HG03108 (cell line): ENCODE data around the gene GRPR.
A peak's percentile ranks its signal among the peaks of the same experiment; 100 is the strongest.

ENCODE experiments used
- ATAC-seq: cut with Tn5 transposase; IDR thresholded peaks from one replicate; pipeline ENCODE4 v1.9.1; 2021; ENCODE audit warnings: moderate library complexity; ENCODE audit not compliant: unreplicated experiment

Gene GRPR

GRCh38 chrX:16123222-16123786 is at the start of gene GRPR:
Gene GRPR, plus strand, starts transcription at chrX:16123565. Its CDS starts 389 bp downstream, at chrX:16123954.
- ATAC-seq = peak; percentile 54

DNA sequence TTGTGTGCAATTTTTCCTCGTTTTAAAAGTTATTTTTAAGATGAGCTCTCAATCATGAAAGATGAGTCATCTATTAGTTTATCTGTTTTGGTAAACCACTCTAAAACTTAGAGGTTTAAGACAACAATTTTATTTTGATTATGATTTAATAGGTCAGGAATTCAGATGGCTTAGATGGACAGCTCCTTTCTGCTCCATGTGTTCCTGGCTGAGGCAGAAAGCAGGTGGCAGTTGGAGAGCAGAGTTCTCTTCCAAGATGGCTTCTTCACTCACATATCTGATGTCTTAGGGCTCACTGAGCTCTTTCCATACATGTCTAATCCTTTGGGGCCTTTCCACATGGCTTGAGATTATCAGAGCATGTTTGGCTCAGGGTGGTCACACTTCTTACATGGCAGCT is 48.3 kb upstream of the GRPR start:
- ATAC-seq = no peak

- ATAC-seq = no peak
Measured at GRCh38 chrX:16076834-16077233, 46.5 kb upstream of the GRPR start.

GRCh38 chrX:16077811-16078210 is 45.6 kb upstream of the GRPR start:
- ATAC-seq = no peak

- no peak for ATAC-seq
Measured at GRCh38 chrX:16081357-16081756, 42.0 kb upstream of the GRPR start.

DNA sequence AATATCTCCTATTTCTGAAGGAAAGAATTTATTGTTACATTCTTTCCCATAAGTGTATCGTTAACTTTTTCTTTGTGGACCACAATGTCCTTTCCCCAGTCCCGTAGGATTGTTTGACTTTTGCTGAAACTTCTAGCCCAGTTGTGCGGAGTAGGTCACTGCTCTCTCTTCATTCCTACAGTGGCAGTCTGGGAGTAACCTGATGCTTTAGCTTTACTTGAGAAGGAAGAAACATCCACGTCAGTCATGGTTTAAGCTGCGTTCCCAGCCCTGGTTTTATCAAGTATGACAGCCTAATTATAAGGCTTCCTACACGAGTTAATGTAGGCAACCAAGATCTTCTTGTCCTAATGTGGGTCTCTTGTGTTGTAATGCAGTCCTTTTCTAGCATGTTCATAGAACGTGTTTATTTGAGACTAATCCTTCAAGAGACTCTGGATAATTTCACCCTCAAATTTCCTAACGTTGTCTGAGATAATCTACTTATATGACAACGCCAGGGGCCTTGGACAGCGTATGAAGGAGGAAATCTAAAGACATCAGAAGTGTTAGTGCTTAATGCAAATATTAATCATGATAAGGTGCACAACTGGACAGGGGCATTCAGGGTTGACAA is 40.8 kb upstream of the GRPR start:
- ATAC-seq = no peak

DNA sequence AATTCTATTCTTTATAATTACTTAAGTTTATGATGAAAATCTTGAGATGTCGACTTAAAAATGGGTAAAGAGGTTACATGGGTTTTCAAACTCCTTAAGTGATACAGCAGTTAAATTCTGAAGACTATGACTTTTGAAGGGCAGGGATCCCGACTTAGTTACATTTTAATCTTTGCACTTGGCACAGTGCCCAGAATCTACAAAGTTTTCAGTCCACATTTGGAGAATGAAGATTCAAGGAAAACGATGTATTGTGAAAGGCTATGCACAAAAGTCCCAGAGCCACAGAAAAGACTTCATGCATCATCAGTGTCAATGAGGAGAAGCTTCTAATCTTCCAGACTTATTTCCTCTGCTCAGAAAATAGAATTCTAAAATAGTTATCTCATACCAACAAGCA is 36.3 kb upstream of the GRPR start:
- ATAC-seq = no peak

DNA sequence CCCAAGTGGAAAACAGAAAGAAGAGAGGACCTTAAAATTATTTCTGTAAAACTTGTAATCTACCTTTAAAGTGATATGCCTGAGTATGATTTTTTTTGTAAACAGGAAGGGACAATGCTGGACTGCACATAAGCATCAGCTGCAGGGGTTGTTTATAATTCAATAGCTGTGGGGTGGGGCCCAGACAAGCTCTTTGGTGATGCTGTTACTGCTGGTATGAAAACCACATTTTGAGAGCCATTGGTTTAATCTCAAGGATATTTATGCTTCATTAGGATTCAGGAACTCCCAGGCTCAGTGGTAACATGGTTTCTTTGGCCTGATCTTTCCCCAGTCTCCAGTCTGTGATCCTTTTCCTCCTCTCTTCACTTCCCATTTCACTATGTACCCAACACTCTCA is 34.3 kb upstream of the GRPR start:
- no peak for ATAC-seq

DNA sequence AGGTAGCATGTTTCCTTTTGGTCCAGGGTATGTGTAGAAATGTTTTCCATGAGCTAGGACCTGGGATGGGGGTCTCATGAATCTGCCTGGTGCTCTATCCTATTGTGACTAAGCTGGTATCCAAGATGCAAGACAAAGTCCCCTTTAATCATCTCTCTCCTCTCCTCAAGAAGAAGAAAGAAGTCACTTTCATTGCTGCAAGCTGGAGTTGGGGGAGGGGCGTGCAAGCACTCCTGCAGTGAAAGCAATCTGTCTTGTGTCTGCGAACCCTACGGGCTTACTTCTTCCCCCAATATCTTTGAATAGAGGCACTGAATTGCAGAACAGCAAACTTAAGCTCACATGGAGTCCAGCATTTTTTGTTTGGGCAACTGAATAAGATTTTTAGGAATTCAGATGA is 27.2 kb upstream of the GRPR start:
- ATAC-seq = no peak

DNA sequence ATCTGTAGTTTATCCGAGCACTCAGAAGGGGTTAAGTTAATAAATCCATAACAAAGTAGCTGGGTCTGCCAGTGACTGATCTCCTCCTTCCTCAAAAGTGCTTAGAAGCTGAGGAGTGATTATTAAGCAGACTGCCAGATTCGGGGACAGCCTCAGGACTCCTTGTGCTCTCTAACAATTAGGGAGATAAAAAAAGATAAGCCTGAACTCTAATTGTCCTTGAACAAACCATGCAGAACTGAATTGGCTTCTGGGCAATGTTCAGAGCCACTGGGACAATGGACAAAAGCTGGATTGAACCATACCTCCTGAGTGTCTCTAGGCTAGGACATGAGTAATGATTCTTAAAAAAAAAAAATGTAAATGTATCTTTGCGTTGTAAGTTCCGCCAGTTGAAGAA is 22.7 kb upstream of the GRPR start:
- no peak for ATAC-seq

DNA sequence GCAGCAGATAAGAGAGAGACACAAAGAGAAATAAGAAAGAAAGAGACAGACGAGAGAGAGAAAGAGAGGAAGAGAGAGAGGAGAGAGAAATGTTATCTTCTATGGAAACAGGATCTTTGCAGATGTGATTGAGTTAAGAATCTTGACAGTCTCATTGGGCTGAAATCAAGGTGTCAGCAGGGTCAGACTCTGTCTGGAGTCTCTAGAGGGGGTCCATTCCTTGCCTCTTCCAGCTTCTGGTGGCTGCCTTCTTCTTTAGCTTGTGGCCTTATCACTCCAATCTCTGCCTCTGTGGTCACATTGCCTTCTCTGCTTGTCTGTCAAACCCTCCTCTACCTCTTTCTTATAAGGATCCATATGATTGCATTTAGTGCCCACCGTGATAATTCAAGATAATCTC is 21.8 kb upstream of the GRPR start:
- ATAC-seq = no peak

- ATAC-seq = no peak
Measured at GRCh38 chrX:16103625-16104024, 19.7 kb upstream of the GRPR start.

DNA sequence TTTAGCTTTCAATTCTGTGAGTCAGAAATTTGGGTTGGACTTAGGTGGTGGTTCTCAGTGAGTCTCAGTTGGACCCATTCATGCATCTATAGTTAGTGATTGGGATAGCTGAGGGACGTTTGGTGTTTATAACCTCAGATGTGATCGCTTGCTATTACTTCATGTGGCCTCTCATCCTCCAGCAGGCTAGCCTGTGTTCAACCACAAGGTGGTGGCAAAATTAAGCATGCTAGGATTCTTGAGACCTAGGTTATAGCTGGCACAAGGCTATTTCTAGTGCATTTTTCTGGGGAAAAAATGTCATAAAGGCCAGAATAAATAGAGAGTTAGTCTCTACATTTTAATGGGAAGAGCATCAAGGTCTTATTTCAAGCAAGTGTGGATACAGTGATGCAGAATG is 10.9 kb upstream of the GRPR start:
- ATAC-seq = no peak

DNA sequence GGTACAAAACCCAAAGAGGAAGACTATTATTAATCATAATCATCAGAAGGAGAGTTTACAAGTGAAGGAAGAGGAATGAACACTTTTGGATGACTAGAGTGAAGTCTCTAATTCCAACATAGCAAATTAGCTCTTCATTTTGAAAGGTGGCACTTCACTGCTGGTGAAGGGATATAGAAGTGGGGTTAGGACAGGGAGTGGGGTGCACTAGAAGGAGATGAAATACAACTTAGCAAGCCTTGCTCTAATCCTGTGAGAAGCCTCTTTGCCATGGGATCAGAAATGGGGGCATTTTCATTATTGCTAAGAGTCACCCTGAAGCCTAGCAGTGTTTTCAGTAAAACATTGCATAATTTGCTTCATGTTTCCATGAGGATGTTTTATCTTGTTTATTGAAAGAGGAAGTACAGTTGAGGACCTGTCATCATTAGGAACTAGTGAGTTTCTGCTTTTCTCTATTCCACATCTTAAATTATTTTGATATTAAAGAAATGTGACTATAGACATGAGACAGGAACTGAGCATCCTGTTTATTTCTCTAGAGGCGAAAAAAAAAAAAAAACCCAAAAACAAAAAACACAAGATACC is 9.3 kb upstream of the GRPR start:
- no peak for ATAC-seq

DNA sequence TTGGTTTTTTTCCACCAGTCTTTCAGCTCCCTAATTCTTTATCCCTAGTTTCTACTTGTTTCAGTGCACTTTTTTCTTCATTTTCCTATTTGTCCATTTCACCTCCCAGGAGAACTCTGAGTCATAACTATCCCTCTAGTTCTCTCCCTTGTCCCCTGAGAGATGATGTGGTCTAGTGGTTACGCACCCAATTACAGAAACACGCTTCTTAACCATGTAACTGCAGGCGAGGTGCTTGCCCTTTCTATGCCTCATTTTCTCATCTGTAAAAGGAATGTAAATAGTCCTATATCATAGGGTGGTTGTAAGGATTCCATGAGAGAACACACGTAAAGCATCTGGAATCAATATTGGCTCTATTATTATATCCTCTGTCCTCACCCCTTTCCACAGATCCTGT is 8.8 kb upstream of the GRPR start:
- no peak for ATAC-seq

- peak; percentile 86 for ATAC-seq
Measured at GRCh38 chrX:16119353-16120220, 3.8 kb upstream of the GRPR start.

GRCh38 chrX:16120431-16120830 is 2.9 kb upstream of the GRPR start:
- ATAC-seq = no peak

GRCh38 chrX:16124201-16124600 is 836 bp downstream of the GRPR start:
- ATAC-seq = no peak

GRCh38 chrX:16125520-16126149 is 2.3 kb downstream of the GRPR start:
- ATAC-seq = no peak

DNA sequence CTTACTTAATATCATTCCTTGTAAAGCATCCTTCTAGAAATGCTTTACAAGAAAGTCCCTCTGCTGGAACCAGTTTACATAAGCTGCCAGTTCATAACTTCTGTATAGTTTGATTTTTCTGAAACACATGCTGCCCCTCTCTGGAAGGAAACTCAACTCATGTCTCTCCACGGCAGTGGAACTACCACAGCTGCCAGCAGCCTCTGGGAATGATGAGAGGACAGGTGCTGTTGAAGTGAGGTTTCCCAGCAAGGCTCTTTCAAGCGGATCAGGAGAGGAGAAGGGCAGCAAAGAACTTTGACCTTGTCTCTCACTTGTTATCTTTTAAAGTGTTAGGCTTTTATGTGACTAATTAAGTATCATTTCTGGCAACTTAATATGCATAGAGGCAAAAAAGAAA is 7.3 kb downstream of the GRPR start:
- no peak for ATAC-seq

DNA sequence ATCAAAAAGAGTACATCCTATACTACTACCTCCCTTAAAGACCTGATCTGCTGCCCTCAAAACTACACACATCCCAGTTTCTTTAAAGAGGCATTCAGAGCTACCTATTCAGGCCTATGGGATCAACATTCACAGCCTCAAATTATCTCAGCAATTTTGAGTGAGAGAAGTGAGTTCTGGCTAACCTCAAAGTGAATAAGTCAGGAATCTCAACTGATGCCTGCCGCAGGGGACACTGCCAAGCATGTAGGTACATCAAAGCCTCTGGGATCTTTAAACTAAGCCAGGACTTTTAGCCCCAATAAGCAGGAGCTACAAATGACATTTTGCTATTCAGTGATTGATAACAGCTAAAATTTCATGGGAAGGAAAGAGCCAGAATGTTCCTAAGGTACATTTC is 11.6 kb downstream of the GRPR start:
- no peak for ATAC-seq
